Measurements from ENCODE around the gene CD300LF.

Gene CD300LF

DNA sequence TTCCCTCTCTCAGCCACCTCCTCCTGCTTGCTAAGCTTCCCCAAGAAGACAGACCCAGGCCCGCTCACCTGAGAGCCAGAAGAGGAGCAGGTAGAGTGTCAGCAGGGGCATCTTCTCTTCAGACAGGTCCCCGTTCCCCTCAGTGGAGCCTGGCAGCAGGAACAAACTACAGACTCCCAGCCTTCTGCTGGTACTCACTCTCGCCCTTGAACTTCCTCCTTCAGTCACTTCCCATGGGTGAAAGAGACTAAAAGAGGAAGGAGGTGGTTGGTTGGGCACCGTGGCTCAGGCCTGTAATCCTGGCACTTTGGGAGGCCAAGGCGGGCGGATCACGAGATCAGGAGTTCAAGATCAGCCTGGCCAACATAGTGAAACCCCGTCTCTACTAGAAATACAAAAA is at the start of gene CD300LF:
CD300LF (minus strand) TSS at position 168 of the 400 bp plus-strand sequence; CDS start at position 111, 57 bp downstream.
- H3K4me1 ChIP-seq, result peaks cover 14% of the 10 kb centered on the region
- TF ChIP-seq Cebpa-rat (IDR thresholded peaks at IDR 0.05), result no peak
- no peak within 1 kb of the TSS for H3K4me3 ChIP-seq
- no peak within 1 kb of the TSS for H3K27ac ChIP-seq
- H3K27me3 ChIP-seq, result no peaks in the 10 kb centered on the region
- H3K36me3 ChIP-seq, result no peaks in the 10 kb centered on the region
- no peak within 1 kb of the TSS for H3K9ac ChIP-seq
- no peaks in the 10 kb centered on the region for H3K9me3 ChIP-seq
- no peaks in the 10 kb centered on the region for H4K20me1 ChIP-seq
- peak within 1 kb of the TSS; percentile 51 for H3K4me2 ChIP-seq

DNA sequence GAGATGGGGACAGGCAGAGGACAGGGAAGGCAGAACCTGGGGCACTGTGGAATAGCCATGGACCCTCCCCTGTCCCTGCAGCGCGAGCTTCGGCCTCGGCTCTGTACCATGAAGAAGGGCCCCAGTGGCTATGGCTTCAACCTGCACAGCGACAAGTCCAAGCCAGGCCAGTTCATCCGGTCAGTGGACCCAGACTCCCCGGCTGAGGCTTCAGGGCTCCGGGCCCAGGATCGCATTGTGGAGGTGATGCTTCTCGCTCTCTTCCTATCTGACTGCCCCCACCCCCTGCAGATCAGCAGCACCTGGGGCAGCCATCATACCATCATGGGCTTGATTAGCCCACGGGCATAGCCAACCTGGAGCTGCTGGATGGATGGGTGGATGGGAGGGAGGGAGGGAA is 49.2 kb upstream of the CD300LF start:
- no peak overlapping the region for H3K9ac ChIP-seq
- peaks cover 7% of the 10 kb centered on the region; the same call in 1 of the 2 replicates for H3K36me3 ChIP-seq
- no peak overlapping the region for H3K27ac ChIP-seq
- no peak overlapping the region for H3K4me2 ChIP-seq
- H3K9me3 ChIP-seq, result no peaks in the 10 kb centered on the region
- no peak for TF ChIP-seq Cebpa-rat (IDR thresholded peaks at IDR 0.05)
- H4K20me1 ChIP-seq, result peaks cover 76% of the 10 kb centered on the region
- H3K27me3 ChIP-seq, result no peaks in the 10 kb centered on the region
- H3K4me1 ChIP-seq, result peaks cover 68% of the 10 kb centered on the region
- no peak overlapping the region for H3K4me3 ChIP-seq

DNA sequence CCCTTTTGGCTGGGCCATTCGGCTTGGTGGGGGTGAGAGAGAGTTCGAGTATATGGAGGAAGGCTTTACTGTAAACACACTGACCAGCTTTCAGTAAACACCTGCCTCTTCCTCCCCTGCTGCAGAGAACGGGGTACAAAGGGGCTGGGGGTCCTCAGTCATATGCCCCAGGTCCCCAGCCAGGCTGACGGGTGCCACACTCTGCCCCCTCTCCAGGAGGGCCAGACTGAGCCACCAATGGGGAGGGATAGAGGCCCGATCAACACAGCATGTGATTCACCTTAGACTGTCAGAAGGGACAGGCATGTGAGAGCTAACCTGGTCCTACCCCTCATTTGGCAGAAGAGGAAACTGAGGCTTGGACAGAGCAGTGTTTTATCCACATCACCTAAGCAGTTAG is 48.7 kb upstream of the CD300LF start:
- no peak overlapping the region for H3K9ac ChIP-seq
- no peak for TF ChIP-seq Cebpa-rat (IDR thresholded peaks at IDR 0.05)
- no peaks in the 10 kb centered on the region for H3K9me3 ChIP-seq
- H3K36me3 ChIP-seq, result peaks cover 5% of the 10 kb centered on the region; the same call in 1 of the 2 replicates
- peaks cover 78% of the 10 kb centered on the region for H4K20me1 ChIP-seq
- peaks cover 73% of the 10 kb centered on the region for H3K4me1 ChIP-seq
- no peak overlapping the region for H3K4me3 ChIP-seq
- H3K4me2 ChIP-seq, result peak overlapping the region; percentile 87
- no peaks in the 10 kb centered on the region for H3K27me3 ChIP-seq
- H3K27ac ChIP-seq, result 0 out of 2 replicates have a peak overlapping the region, but pooled peaks have one; percentile 86

DNA sequence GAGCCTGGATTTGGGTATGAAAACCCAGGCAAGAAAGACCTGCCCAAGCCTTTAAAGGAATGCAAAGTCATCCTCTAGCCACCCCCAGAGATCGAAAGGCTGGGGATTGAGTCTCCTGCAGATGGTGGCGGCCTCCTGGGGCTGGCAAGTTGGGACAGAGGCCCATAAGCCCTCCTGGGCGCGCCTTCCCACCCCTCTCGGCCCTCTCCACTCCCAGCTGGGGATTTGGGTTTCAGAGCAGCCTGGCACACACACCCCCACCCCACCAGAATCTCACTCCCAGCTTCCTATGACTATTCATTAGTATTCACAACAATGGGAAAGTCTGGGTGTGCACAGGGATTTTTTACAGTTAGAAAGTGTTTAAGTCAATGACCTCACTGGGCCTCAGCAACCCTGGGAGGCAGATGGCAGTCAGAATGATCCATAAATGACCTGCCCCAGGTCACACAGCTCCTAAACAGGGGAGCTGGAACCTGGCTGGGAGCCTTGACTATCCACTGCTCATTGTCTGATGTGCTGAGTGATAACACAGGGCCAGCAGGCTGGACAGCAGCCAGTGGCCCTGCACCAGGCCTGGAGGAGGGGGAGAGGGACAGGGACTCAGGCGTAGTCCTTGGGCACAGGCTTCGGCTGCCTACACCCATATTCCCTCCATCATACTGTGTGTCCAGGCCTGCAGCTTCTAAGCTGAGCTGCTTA is 47.8 kb upstream of the CD300LF start:
- Histone ChIP-seq H3K4me3 (peak overlapping the region; percentile 48), H4K20me1 (peaks cover 87% of the 10 kb centered on the region), H3K4me1 (peaks cover 81% of the 10 kb centered on the region), H3K36me3 (no peaks in the 10 kb centered on the region; the same call in 1 of the 2 replicates), H3K4me2 (peak overlapping the region; percentile 87), H3K27ac (peak overlapping the region; percentile 86), H3K9ac (peak overlapping the region; percentile 73), H3K27me3 (no peaks in the 10 kb centered on the region), H3K9me3 (no peaks in the 10 kb centered on the region)
- TF ChIP-seq Cebpa-rat (IDR thresholded peaks at IDR 0.05), result no peak

DNA sequence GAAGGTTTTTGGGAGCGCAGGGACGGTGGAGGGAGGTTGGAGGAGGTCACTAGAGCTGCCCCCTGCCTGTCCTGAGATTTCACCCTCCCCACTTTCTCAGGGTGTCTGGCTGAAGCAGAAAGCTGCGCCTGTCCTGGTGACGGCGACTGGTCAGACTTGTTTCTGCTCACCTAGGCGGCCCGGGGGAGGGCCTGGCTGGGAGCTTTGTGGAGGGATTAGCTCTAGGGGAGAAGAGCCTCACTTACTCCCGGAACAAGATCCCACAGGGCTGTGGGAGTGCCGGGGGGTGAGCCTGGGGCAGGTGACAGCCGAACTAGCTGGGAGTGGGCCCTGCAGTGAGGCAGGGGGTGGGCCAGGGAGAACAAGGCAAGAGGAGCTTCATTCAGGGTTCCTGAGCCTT is 47.2 kb upstream of the CD300LF start:
- peaks cover 87% of the 10 kb centered on the region for H3K4me1 ChIP-seq
- H3K9ac ChIP-seq, result peak overlapping the region; percentile 73
- peak overlapping the region; percentile 87 for H3K4me2 ChIP-seq
- no peak for TF ChIP-seq Cebpa-rat (IDR thresholded peaks at IDR 0.05)
- H3K27ac ChIP-seq, result peak overlapping the region; percentile 86
- no peaks in the 10 kb centered on the region for H3K9me3 ChIP-seq
- H3K36me3 ChIP-seq, result no peaks in the 10 kb centered on the region; the same call in 1 of the 2 replicates
- H4K20me1 ChIP-seq, result peaks cover 92% of the 10 kb centered on the region
- H3K27me3 ChIP-seq, result no peaks in the 10 kb centered on the region
- peak overlapping the region; percentile 48 for H3K4me3 ChIP-seq

DNA sequence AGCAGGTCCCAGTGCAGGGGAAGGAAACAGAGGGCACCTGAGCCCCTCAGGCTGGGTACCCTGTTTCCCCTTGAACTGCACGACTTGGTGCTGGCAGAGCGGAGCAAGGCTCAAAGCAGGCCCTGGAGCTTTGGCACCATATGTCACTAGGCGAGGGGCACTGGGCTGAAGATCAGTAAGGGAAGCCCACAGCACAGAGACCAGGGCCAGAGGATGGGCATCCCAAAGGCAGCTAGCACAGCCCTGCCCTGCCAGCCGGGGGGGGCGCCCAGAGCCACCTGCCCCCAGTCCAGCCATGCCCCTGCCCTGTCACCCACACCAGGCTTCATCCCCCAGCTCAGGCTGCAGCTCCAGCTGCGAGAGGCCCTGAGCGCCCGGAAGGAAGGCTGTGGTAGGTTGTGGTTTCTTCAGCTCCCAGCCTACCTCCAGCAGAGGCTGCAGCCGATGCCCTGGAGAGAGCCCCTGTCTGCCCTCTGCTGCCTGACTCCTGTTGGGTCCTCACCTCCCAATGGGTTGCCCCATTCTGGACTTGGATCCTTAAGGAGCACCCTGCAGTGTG is 46.6 kb upstream of the CD300LF start:
- Histone ChIP-seq H3K9me3 (no peaks in the 10 kb centered on the region), H3K36me3 (no peaks in the 10 kb centered on the region; the same call in 1 of the 2 replicates), H3K9ac (peak overlapping the region; percentile 73), H3K4me2 (peak overlapping the region; percentile 87), H4K20me1 (peaks cover 92% of the 10 kb centered on the region), H3K4me1 (peaks cover 90% of the 10 kb centered on the region), H3K27ac (peak overlapping the region; percentile 86), H3K27me3 (no peaks in the 10 kb centered on the region), H3K4me3 (peak overlapping the region; percentile 48)
- no peak for TF ChIP-seq Cebpa-rat (IDR thresholded peaks at IDR 0.05)

DNA sequence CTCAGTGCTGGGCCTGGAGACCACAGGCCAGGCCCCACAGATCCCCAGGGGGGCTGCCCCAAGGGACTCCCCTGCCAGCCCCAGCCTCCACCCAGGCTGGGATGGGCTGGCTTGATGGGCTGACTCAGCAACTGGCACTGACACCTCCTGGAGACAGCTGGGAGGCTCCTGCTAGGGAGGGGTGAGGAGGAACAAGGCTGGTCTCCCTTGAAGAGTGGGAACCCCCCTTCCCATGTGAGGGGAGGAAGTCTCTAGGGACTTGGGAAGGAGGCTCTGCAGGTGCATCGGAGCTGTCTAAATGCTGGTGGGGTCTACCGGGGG is 46.1 kb upstream of the CD300LF start:
- peaks cover 90% of the 10 kb centered on the region for H3K4me1 ChIP-seq

DNA sequence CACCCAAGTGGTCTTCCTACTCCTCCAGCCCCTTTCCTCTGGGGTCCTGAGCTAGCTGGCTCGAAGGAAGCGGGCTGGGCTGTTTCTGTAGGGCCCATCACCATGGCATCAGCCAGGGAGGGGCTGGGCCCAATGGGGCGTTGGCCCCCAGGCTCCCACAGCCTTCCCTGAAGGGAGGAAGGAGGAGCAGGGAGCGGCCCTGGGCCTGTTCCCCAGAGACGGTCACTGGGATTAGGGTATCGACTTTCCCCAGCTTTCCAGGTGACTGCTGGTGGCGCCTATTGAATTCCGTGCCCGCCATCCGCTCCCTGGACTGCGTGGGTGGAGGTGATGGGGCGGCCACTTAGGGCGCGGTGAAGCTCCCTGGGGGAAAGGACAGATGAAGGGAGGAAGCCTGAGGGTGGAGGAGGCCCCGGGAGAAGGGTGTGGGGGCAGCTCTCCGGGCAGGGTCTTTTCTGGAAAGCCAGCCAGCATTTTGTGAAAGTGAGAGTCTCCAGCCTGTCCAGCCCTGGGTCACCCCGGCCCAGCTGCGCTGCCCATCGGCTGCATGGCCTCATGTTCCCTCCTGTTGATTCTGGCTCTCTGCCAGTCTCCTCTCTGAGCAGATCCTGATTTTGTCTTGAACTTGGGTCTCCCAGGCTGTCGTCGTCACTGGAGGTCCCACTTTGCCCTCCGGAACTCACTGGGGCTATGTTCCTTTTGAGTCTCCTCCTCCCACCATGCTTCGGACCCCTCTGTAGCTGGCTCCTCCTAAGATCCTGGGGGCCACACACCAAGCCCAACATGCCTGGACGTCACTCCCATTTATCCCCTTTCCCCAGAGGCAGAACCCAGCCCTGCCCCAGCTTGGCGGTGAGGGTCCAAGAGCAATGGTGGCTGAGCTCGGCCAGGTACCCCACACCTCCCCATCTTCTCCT is 45.5 kb upstream of the CD300LF start:
- Histone ChIP-seq H4K20me1 (peaks cover 95% of the 10 kb centered on the region), H3K9me3 (no peaks in the 10 kb centered on the region), H3K27ac (peak overlapping the region; percentile 86), H3K4me1 (peaks cover 88% of the 10 kb centered on the region), H3K4me2 (peak overlapping the region; percentile 87), H3K27me3 (no peaks in the 10 kb centered on the region), H3K36me3 (no peaks in the 10 kb centered on the region; the same call in 1 of the 2 replicates), H3K4me3 (peak overlapping the region; percentile 47), H3K9ac (peak overlapping the region; percentile 16; the same call in 1 of the 2 replicates)
- no peak for TF ChIP-seq Cebpa-rat (IDR thresholded peaks at IDR 0.05)

More for the DNA sequence above, 46.1 kb upstream of the CD300LF start:
- Histone ChIP-seq H3K4me2 (peak overlapping the region; percentile 87), H3K36me3 (no peaks in the 10 kb centered on the region; the same call in 1 of the 2 replicates), H4K20me1 (peaks cover 93% of the 10 kb centered on the region), H3K9me3 (no peaks in the 10 kb centered on the region), H3K4me3 (peak overlapping the region; percentile 47), H3K9ac (peak overlapping the region; percentile 56; the same call in 1 of the 2 replicates), H3K27ac (peak overlapping the region; percentile 86), H3K27me3 (no peaks in the 10 kb centered on the region)
- TF ChIP-seq Cebpa-rat (IDR thresholded peaks at IDR 0.05), result no peak

DNA sequence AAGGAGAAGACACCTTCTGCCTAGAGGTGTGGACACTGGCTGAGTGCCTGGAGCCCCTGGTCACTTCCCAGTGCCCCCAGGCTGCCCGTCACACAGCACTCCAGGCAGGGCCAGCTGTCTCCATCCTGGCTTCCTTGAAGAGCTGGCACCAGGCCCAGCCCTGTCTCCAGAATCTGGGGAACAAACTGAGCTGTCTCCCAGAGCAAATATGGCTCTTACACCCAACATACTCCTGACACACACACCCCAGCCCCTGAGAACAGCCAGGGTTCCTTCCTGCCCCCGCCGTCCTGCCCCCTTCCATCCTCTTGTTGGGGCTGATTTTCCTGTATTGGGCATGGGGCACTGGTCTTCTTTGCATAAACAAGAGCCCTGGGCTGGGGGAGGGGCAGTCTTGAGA is 44.8 kb upstream of the CD300LF start:
- Histone ChIP-seq H3K9me3 (no peaks in the 10 kb centered on the region), H3K36me3 (peaks cover 6% of the 10 kb centered on the region), H3K4me3 (peak overlapping the region; percentile 47; the same call in 1 of the 2 replicates), H3K27ac (no peak overlapping the region; the same call in 1 of the 2 replicates), H3K9ac (no peak overlapping the region), H3K27me3 (no peaks in the 10 kb centered on the region), H3K4me1 (peaks cover 86% of the 10 kb centered on the region), H3K4me2 (peak overlapping the region; percentile 87), H4K20me1 (peaks cover 96% of the 10 kb centered on the region)
- no peak for TF ChIP-seq Cebpa-rat (IDR thresholded peaks at IDR 0.05)
